Peyer's patch (tissue), 4 donors: Measurements from ENCODE around the gene LRRN2.

Experiments used
- CTCF ChIP-seq, 6 experiments: fragments of 450-650 bp in 4 of 6; fragments of 200-600 bp in 2 of 6; sonication (generic) in 1 of 6; IDR thresholded peaks; one replicate each; pipeline ENCODE4 v1.5.1; 2017 to 2019; ENCODE audit warnings: antibody characterized with exemption in 6 of 6, mild to moderate bottlenecking in 3 of 6, moderate library complexity in 1 of 6
- POLR2A ChIP-seq, 2 donors: fragments of 450-650 bp; IDR thresholded peaks; one replicate each; pipeline ENCODE4 v1.5.1; 2017; ENCODE audit warnings: antibody characterized with exemption in 2 of 2, mild to moderate bottlenecking in 2 of 2, moderate library complexity in 2 of 2

- TF ChIP-seq CTCF (IDR thresholded peaks at IDR 0.05): no peak
- no peak for TF ChIP-seq POLR2A (IDR thresholded peaks at IDR 0.05)
Observed at GRCh38 chr1:204663644-204664383, 21.7 kb downstream of the LRRN2 start.
